NCI-H2171 (cell line): ENCODE measurements around the gene POC1A.

Experiments
- DNase-seq: peaks from one replicate; lab custom pipeline; 2025; lab: John Stamatoyannopoulos, UW

Gene POC1A

DNA sequence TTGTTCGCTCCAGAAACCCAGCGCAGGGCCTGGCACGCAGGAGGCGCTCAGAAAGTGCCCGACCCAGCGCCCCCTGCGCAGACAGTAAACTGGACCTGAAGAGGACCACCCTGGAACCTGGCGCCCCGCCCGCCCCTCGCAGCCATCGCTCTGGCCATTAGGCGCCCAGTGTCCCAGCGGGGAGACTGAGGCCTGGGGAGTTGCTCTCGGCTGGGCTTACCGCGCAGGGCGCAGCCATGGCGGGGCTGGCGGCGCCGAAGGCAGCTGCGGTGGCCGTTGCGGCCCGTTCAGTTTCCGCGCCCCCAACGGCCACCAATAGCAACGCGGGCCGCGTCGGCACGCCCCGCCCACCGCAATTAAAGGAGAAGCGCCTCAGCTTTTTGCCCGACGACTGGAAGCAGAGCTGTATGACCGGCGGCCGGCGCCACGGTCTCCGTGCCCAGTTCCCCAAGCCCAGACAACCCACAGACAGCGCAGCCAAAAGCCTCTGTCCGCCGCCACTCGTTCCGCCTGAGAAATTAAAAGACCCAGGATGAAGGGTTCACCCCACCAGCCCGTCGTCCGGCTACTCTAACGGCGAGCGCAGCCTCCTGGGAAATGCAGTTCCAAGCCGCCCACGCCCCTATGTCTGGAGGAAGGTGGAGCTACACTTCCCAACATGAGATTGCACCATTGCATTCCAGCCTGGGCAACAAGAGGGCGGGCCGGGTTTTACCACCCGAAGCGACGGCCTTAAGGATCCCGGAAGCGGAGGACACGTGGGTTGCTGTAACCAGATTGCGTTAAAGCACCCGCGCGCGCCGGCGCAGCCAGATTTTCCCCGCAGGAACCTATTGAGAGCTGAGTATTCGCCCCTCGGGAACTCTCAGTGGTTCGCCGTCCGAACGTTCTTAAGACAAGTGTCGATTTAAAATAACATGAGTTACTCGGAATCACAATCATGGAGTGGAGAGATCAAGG lies at the start of gene POC1A:
POC1A (minus strand) TSS at position 289 of the 960 bp plus-strand sequence; CDS start at position 238, 51 bp downstream.
- peak; percentile 79 for DNase-seq

DNA sequence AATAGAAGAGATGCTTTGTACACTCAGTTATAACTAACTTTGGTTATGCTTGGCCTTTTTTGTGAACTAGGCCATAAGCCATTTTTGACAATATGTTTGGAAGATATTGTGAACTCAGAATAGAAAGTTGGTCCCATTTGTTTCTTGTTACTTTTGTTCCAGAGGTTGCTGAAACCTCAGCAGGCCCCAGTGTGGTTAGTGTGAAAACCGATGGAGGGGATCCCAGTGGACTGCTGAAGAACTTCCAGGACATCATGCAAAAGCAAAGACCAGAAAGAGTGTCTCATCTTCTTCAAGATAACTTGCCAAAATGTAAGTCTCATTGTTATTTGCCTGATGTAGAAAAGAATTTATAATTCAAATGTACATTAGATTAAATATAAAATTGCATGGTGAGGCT lies 49.5 kb upstream of the POC1A start:
- no peak for DNase-seq

DNA sequence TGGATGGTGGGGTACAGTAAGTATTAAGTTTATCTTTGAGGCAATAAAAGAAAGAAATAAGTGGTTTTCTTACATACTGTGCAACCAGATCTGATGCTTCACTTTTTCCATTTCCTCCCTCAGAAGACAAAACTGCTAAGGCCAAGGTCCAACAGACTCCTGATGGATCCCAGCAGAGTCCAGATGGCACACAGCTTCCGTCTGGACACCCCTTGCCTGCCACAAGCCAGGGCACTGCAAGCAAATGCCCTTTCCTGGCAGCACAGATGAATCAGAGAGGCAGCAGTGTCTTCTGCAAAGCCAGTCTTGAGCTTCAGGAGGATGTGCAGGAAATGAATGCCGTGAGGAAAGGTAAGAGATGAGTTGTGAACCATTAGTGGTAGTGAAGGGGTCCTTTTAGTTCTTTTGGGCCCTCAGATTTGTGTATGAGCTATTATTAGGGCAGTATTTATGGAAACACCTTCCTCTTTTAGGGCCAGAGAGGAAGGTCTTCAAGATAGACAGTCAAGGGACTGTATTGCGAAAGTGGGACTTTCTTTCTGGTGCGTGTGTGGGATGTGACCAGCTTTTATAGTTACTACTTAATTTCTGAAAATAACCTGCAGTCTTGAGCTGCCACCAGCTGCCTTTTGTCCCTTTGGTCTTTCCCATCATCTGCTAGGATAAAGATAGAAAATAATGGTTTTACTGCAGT lies 48.3 kb upstream of the POC1A start:
- DNase-seq: no peak

DNA sequence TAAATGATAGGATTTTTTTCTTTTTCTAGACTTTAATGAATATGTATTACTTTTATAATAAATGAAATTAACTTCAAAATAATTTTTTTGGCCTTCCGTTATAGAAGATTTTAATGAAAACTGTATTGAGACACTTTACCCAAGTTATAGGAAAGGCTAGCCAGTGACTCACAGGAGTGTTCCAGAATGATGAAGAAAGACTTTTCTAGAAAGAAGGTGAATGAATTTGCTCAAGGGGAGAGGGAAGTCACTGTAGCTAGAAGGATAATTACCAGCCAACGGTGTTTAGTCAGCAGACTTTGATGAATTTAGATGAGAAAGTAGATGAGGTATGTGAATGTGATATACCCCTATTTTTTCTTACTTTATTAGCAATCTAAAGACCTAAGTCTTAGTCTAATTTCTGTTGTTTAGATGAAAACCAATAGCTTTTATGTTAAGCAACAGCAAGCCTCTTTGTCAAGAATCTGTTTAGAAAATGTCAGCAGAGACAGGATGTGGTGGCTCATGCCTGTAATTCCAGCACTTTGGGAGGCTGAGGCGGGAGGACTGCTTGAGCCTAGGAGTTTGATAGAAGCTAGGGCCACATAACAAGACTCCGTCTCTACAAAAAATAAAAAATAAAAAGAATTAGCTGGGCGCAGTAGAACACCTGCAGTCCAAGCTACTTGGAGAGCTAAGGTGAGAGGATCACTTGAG lies 46.9 kb upstream of the POC1A start:
- no peak for DNase-seq

DNA sequence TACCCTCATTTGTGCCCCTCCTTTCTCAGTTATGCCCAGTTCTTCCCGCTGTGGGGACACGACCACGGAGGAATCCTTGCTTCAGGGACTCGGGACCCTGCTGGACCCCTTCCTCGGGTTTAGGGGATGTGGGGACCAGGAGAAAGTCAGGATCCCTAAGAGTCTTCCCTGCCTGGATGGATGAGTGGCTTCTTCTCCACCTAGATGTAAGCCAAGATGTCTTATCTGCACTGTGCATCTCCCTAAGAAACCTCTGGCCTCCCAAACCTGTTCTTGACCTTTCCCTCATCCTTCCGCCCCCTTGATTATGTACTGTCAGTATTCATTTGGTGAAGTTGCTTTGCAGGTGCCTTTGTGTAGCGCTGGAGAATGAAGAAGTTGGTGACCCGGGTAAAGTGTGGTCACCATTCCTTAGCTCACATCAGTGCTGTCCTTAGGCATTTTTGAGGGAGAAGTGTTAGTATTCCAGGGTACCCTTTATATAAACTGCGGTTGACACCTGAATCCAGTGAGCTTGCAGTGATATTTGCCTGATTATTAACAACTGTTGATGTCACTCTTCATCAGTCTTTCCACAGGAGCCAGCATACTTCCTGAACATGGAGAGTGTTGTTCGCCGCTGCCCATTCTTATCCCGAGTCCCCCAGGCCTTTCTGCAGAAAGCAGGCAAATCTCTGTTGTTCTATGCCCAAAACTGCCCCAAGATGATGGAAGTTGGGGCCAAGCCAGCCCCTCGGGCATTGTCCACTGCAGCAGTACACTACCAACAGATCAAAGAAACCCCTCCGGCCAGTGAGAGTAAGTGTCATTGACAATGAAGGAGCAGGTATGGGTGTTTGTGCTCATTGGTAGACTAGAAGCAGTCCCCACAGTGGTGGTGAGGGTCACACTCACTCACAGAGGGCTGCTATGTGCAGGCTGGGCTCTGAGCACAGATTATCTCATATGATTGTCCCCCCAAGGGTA lies 44.7 kb upstream of the POC1A start:
- no peak for DNase-seq

DNA sequence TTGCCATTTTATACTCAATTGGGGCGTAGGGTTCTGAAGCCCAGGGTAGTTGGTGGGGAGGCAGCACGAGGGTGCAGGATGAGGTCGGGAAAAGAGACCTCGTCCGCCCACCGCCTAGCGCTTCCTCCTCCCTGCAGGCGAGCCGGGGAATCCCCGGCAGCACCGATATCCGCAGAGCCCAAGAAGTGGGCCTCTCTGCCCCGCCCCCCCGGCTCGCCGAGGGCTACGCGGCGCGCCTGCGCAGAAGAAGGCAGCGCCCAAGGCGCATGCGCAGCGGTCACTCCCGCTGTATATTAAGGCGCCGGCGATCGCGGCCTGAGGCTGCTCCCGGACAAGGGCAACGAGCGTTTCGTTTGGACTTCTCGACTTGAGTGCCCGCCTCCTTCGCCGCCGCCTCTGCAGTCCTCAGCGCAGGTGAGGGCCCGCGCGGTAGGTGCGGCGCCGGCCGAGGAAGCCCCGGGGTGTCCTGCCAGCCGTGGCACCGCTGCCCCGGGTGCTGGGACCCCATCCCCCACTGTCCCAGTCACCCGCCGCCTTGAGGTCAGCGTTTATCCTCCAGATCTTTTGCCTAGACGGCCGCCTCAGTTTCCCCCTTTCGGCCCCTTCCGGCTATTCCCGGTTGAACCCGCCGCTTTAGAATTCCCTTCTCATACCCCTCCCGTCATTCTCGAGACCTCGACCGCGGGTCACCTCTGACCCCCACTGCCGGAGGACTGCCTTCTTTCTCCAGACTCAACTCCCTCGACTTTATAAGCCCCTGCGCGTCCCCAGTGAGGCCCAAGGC lies 43.8 kb upstream of the POC1A start, which contains the start of gene ALAS1:
ALAS1 (plus strand) TSS at position 319 of the 784 bp plus-strand sequence. CDS start 1,082 bp downstream, outside the sequence.
- peak; percentile 59 for DNase-seq

DNA sequence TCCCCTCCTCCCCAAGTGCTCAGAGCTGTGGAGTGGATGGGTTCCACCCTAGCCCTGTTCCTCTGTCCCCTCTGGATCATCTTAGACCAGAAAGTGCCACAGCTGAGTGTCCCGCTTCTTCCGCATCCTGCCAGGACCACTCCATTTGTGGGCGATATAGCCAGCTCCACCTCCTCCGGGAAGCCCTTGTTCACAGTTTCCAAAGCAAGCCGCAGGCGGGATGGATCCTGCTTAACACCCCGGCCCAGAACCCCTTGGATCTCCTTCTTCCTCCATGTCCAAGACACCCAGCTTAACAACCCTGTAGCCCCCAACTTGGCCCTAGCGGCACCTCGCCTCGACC lies 43.2 kb upstream of the POC1A start:
- DNase-seq: no peak

DNA sequence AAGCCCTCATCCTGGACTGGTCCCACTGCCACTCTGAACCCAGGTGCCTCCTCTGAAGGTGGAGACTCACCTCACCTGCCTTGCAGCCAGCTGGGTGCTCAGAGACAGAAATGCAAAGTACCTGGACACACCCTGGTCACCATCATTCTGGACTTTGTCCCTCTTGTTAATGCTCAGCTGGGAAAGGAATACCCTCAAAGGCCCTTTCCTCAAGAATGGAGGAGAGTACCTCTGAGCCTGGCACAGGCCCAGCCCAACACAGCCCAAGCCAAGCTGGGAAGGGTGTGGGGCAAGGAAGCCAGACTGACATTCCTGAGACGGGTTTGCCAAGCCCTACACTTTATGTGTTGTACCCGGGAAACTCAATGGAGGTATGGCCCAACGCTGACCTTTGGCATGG lies 42.8 kb upstream of the POC1A start:
- DNase-seq: no peak

DNA sequence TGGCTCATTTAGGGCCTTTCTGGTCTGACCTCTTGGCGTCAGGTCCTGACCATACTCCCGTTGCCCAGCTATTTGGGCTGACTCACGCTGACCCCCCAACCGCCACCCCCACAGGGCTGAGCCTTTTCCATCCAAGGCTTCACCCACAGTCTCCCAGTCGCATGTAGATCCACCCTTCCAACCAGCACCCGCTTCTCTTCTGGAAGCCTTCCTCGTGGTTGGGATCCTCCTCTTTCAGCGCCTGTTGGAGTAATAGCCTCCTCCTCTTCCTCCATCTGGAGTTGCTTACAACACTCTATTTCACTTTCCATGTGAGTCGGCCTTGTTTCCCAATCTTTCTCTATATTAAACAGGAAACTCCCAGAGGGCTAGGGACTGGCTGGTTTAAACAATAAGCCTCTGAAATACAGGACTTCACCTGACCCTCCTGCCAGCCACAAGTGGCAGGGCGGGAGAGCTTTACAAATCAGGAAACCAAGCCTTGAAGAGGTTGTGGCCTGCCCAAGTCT lies 41.7 kb upstream of the POC1A start:
- no peak for DNase-seq

DNA sequence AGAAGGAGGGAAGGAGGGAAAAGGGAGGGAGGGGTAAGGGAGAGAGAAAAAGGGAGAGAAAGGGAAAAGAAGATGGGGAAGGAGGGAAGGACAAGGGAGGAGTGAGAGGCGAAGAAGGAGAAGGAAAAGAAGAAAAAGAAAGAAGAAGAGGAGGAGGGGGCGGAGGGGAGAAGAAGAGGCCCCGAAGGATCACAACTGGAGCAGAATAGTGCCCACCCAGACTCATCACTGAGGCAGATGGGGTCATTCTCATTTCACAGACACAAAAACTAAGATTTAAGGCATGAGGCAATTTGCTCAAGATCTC lies 41.0 kb upstream of the POC1A start:
- DNase-seq: no peak

DNA sequence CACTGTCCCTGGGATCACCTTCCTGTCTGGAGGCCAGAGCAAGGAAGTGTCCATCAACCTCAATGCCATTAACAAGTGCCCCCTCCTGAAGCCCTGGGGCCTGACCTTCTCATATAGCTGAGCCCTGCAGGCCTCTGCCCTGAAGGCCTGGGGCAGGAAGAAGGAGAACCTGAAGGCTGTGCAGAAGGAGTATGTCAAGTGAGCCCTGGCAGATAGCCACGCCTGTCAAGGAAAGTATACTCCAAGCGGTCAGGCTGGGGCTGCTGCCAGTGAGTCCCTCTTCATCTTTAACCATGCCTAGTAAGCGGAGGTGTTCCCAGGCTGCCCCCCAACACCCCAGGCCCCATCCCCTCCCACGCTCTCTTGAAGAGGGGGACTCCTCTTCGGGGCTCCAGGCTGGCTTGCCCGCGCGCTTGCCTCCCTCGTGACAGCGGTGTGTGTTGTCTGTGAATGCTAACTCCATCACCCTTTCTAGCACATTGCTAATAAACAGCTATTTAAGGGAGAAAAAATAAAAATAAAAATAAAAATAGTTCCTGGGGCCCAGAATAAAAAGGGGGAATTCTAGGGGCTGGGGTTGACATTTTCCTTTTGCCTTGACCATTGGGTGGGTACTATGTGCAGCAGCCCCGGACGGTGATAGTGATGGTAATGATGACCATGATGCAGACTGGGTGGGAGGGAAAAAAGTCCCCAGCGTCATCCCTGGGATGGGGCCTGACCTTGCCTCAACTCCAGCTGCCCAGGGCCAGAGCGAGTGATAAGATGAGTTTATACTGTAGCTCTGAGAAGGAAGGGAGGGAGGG lies 40.5 kb upstream of the POC1A start:
- no peak for DNase-seq

DNA sequence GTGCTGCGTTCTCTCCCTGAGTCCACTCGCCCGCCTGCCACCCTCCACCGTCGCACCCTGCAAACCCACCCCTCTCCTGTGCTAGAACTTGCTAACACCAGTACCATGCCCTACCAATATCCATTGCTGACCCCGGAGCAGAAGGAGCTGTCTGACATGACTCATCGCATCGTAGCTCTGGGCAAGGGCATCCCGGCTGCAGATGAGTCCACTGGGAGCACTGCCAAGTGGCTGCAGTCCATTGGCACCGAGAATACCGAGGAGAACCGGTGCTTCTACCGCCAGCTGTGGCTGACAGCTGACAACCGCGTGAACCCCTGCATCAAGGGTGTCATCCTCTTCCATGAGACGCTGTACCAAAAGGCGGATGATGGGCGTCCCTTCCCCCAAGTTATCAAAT lies 38.8 kb upstream of the POC1A start:
- no peak for DNase-seq

DNA sequence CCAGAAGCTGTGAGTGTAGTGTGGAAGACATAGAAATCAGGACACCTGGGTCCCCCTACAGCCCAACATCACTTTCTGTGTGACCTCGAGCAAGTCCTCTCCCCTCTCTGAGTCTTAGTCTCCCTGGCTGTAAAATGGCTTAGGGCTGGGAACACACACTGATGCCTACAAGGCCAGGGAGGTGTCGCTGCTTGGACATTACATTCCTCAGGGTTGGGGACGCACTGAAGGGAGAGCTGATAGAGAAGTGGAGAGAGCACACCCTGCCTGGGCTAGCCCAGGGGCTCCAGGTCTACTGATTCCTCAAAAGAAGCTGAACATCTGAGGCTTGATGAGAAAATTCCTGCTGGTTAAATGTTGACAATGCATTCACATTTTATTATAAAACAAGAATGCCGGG lies 37.4 kb upstream of the POC1A start:
- no peak for DNase-seq

DNA sequence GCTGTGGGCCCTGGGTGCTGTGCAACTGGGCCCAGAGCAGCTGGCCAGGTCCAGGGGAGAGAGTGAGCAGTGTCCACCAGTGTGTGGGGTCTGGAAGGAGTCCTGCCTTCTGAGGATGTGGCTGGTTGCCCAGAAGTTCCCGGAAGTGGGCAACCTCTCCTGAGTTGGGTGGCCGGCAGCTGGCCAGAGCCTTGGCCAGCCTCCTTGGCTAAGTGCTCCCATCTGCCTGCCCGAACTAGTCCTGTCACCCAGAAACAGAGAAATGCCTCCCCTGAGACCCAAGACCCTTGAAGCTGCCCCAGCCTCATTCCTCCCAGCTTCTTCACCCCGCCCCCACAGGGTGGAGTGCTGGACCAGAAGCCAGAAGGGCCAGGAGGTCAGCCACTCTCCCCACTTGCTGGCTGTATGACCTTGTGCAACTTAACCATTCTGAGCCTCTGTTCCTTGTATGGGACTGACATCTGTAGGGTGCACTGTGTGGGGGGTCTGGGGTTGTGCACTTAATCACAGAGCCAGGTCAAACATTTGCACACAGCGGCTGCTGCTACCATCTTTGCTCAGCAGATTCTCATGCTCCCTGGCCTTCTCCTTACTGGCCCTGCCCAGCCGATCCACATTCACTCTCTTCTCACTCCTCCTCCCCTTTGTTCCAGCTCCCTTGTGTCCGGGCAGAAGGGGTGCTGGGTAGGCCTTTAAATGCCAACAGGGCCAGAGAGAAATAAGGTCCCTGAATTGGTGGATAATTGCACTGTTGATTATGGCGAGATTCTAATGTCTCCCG lies 36.3 kb upstream of the POC1A start:
- no peak for DNase-seq

DNA sequence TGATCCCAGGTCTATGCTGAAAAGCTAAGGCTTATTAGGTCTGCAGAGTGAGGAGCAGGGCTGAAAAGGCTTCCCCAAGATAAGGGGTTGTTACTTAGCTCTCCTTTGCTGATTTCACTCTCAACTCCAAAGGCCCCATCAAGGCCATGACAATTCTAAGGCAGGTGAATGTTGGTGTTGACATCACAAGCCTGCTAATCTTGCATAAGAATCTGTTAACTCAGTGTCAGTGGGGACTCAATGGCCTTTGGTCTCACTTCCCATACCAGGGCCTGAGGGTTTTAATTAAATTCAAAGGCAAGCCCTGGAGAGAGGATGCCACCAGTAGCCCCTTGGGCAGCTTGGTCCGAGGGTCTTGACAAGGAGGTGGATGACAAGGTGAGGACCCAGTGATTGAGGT lies 34.3 kb upstream of the POC1A start:
- no peak for DNase-seq

DNA sequence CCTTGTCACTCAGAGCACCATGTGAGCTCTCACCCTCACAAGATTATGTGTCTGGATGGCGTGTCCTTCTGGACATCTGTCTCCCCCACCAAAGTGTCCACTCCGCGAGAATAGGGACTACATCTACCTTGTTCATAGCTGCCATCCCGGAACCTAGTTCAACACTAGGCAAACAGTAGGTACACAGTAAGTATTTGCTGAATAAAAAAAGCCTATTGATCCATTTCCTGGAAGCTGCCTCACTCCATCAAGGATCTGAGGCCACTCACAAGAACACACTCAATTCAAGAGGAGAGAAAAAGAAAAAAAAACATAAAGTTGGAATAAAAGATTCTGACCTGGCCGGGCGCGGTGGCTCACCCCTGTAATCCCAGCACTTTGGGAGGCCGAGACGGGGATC lies 32.5 kb upstream of the POC1A start:
- DNase-seq: no peak

DNA sequence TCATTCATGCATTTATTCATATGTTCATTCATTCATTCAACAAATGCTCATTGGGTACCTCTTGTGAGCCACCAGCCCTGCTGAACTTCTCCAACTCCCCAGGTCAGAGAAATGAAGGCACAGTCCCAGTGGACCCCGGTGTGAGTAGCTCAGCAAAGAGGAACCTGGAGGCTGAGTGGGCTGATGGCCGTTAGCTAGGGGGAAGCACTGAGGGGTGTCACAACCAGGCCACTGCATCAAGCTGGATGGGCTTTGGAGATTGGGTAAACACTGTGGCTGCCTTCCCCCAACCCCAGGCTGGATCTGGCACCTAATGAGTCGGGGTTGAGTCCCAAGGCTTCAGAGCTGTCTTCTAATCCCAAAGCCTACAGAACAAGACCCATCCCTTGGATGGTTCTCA lies 31.6 kb upstream of the POC1A start:
- no peak for DNase-seq

DNA sequence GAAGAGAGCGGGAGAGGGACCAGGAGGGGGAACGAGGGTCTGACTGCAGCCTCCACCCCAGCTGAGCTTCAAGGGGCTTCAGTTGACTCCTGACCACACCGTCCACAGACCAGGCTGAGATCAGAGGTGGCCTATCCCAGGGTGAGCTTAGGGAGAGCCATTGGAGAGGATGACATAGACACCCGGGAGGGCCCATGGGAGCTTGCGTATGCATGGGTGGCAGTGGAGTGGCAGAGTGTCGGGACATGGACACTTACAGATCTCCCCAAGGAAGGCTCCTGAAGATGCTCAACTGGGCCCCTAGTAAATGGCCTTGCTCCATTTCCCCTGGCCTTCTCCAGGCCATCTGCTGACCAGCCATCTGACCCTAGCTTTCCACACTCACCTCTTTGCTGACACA lies 31.1 kb upstream of the POC1A start:
- no peak for DNase-seq

DNA sequence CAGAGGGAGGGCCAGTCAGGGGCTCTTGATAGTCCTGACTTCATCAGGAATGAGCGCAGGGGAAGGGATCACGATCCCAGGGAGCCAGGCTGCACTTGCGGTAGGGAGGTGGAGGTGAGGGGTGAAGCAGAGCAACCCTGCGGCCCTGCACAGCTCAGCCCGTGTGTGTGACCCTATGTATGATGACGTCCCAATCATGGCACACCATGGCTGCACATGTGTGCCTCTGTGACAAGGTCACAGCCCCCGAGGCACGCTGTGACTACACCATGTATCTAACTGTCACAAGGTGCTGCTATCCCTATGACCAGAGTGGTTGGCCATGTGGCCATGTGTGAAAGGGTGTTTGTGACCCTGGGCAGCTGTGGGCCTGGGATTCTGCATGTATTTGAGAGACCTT lies 30.5 kb upstream of the POC1A start:
- no peak for DNase-seq
